ENCODE measurements around the gene CACNA2D4. TPM values are rescaled to one million over a fixed set of nuclear protein-coding genes. Genes with fewer than 3 reads are reported as not detected.
A peak's percentile ranks its signal among the peaks of the same experiment; 100 is the strongest.

Gene CACNA2D4
- total RNA-seq, 1 experiment from 2014 or later, result not detected

DNA sequence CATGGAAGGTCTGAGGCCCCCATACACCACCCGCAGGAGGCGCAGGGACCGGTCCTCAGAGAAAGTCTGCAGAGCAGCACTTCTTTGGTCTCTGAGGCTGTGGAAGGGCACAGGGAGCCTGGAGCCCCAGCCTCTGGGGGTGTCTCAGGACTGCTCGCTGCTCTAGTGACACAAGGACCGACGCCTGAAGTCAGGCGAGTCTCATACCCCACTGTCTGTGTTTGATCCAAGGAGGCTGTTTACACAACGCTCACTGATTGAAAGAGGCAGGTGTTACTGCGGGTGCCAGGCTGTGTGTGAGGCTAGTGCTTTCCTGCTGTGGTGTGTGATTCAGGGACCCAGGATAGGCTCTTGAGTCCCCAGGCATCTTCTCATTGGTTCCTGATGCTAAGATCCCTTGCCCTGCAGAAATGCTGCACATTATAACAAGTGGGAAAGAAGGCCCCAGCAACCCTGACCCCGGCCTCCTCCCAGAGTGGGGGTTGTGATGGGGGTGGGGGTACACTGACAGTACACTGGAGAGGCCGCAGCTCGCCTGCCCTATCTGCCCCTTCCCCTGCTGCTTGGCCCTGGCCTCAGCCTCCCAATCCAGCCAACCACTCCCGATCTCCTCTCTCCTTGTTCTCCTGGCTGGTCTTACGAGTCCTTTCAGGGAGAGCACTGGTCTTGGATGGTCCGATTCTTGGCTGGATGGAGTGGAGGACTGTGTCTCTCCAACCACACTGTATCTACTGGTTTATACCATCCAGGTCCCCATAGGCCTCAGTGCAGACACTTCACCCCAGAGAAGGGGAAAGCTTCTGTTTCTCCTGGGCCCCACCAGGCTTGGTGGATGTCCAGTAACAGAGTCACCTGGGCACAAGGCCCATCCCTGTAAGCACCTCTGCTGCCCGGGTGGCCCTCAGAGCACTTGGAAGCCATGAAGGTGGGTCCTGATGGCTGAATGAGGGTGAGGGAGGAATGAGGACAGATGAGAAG, 6.6 kb downstream of the CACNA2D4 start:
- no peak for DNase-seq (ENCODE audit: low read depth, low spot score)
- in situ Hi-C loops (cut with HindIII; ENCODE audit: low pct_unique_long_range_greater_than_20kb, low sequenced_read_pairs), result no loop called here

DNA sequence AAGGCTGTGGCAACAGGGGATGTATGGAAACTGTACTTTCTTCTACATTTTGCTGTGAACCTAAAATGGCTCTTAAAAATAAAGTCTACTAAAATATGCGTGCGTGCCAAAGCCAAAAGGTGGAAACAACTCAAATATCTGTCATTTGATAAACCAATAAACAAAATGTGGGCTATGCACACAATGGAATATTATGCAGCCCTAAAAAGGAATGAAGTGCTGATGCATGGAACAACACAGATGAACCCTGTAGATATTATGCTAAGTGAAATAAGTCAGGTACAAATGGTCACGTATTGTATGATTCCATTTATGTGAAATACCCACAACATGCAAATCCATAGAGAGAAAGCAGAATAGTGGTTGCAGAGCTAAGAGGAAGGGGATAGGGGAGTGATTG, 8.0 kb downstream of the CACNA2D4 start:
- DNase-seq (ENCODE audit: low read depth, low spot score), result no peak
- in situ Hi-C loops (cut with HindIII; ENCODE audit: low pct_unique_long_range_greater_than_20kb, low sequenced_read_pairs), result no loop called here

DNA sequence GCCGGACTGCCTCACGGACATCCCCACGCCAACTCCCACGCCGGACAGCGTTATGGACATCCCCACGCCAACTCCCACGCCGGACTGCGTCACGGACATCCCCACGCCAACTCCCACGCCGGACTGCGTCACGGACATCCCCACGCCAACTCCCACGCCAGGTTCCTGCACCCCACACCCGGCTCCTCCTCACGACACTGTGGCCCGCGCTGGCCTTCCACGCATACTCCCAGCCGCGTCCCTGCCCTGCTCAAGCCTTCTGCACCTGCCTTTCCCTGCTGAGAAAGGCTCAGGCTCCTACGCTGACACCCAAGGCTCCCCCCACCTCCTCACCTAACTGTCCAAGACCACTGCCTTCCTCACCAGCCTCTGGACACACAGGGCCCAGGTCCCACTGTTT, 9.7 kb downstream of the CACNA2D4 start:
- in situ Hi-C loops (cut with HindIII; ENCODE audit: low pct_unique_long_range_greater_than_20kb, low sequenced_read_pairs), result no loop called here
- DNase-seq (ENCODE audit: low read depth, low spot score), result no peak

DNA sequence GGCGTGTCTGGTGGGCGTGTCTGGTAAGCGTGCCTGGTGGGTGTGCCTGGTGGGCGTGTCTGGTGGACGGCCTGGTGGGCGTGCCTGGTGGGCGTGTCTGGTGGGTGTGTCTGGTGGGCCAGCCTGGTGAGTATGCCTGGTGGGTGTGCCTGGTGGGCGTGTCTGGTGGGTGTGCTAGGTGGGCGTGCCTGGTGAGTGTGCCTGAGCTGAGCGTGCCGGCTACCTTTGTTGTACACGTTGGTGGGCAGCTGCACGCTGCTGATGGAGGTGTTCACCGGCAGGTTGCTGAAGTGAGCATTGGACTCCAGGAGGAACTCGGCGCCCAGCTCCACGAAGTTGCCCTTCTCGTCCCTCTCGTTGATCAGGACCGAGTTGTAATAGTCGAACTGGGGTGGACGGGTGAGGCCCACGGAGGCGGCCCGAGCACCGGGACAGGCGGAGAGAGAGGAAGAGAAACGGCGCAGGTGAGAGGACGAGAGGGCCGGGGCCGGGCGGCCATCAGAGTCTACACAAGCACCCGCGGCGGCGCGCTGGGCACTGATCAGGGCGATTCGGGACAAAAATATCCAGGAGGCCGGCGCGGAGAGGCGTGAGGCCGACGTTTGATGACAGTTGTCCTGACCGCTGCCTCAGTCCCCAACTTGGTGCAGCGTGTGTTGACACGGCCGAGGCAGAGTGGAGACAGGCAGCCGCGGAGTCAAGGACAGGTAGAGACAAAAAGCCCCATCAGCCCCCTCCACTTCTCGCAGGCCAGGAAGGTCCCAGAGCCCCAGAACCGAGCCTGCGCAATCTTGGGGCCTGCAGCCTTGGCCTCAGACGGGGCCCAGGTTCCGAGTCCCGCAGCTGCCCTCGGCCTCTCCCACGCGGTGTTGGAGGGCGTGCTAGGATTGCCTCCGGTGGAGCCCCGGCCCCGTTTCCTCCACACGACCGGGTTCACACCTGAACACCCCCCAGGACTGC, 10.5 kb downstream of the CACNA2D4 start:
- in situ Hi-C loops (cut with HindIII; ENCODE audit: low pct_unique_long_range_greater_than_20kb, low sequenced_read_pairs), result no loop called here

DNA sequence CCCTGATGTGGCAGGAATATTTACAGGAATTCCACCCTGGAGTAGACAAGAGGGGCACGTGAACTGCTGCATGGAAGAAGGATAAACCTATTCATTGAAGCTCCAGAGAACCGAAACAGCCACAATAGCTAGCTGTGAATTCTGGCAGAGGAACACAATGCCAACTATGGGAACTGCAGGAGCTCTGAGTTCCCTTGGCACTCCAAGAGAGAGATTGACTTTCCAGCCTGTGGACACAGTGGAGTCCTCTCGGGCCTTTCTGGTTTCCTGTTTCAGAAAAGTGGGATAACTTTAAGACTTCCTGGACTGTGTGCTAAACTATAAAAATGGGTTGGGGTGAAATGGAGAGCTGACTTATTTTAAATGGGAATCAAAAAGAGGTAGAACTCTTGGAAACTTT, 11.9 kb downstream of the CACNA2D4 start:
- in situ Hi-C loops (cut with HindIII; ENCODE audit: low pct_unique_long_range_greater_than_20kb, low sequenced_read_pairs), result no loop called here
- peak; percentile 16 for DNase-seq (ENCODE audit: low read depth, low spot score)

More for the DNA sequence above, 10.5 kb downstream of the CACNA2D4 start:
- peak; percentile 50 for DNase-seq (ENCODE audit: low read depth, low spot score)

DNA sequence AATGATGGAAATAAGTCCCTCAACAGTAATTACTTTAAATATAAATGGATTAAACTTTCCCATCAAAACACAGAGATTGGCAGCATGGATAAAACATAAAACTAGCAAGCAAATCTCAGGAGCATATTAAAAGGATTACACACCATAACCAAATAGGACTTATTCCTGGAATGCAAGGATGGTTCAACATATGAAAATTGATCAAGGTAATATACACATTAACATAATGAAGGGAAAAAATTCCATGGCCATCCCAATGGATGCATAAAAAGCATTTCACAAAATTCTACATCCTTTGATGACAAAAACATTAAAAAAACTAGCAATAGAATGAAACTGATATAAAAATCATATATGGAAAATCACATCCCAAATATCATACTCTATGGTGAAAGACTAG, 13.6 kb downstream of the CACNA2D4 start:
- in situ Hi-C loops (cut with HindIII; ENCODE audit: low pct_unique_long_range_greater_than_20kb, low sequenced_read_pairs), result no loop called here
- no peak for DNase-seq (ENCODE audit: low read depth, low spot score)

DNA sequence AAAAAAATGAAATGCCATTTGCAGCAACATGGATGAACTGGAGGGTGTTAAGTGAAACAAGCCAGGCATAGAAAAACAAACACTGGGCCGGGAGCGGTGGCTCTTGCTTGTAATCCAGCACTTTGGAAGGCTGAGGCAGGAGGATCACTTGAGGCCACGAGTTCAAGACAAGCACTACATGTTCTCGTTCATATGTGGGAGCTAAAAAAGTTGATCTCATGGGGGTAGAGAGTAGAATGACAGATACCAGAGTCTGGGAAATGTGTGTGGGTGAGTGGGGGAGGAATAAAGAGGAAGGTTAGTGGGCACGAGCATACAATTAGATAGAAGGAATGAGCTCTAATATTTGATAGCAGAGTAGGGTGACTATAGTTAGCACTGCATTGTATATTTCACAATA, 21.5 kb downstream of the CACNA2D4 start:
- in situ Hi-C loops (cut with HindIII; ENCODE audit: low pct_unique_long_range_greater_than_20kb, low sequenced_read_pairs), result no loop called here
- no peak for DNase-seq (ENCODE audit: low read depth, low spot score)

DNA sequence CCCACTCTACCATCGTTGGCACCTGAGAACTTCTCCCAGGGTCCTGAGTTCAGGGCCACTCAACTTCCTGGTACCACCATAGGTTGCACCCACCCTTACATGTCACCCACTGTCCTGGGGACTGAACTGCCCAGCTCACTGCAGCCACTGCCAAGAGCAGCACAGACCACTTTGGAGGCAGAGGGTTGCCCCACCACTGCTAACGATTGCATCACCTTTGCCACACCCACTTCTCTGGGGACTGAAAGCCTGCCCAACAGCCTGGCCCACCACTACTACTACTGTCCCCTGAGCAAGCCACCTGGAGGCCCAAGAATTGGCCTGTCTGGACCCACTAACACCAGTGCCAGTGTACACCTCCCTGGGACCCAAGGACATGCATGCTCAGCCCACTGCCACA, 27.6 kb downstream of the CACNA2D4 start:
- in situ Hi-C loops (cut with HindIII; ENCODE audit: low pct_unique_long_range_greater_than_20kb, low sequenced_read_pairs), result no loop called here
- no peak for DNase-seq (ENCODE audit: low read depth, low spot score)

DNA sequence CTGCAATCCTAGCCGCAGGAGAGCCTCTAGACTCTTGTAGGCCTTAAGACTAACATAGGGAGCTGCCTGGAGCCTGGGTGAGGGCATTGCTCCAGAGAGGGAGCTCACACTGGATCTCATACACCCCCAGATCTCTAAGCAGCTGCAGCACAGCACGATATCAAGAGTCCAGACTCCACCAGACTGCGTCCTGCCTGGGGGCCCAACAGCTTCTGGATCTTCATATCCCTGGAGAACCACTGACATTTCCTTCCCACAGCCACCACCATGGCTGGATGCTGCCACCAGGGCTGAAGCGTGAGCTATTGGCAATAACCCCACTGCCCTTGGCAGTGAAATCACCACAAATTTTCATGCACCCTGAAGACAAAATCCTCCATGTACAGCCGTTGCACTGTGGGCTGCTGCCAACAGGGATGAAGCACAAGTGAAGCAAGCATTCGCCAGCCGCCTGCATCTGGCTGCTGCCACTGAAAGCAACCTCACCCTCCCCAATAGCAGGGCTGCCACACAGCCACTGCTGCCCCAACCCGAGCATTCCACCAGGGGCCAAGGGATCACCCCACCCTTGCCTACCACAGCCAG, 28.2 kb downstream of the CACNA2D4 start:
- no peak for DNase-seq (ENCODE audit: low read depth, low spot score)
- in situ Hi-C loops (cut with HindIII; ENCODE audit: low pct_unique_long_range_greater_than_20kb, low sequenced_read_pairs), result no loop called here

DNA sequence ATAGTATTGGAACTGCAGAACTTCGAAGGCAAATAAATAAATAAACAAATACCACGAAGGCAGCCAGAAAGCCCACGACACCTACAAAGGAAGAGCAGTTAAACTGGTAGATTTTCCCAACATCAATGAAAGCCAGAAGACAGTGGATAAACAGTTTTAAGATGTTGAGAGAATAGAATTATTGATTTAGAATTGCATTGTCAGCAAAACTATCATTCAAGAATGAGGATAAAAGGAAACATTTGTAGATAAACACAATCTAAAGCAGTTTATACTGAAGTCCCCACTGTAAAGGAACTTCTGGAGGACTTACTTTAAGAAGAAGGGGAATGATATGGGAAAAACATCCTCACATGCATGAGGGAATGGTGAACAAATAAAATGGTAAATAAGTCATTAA, 29.5 kb downstream of the CACNA2D4 start:
- in situ Hi-C loops (cut with HindIII; ENCODE audit: low pct_unique_long_range_greater_than_20kb, low sequenced_read_pairs), result no loop called here
- DNase-seq (ENCODE audit: low read depth, low spot score), result no peak

DNA sequence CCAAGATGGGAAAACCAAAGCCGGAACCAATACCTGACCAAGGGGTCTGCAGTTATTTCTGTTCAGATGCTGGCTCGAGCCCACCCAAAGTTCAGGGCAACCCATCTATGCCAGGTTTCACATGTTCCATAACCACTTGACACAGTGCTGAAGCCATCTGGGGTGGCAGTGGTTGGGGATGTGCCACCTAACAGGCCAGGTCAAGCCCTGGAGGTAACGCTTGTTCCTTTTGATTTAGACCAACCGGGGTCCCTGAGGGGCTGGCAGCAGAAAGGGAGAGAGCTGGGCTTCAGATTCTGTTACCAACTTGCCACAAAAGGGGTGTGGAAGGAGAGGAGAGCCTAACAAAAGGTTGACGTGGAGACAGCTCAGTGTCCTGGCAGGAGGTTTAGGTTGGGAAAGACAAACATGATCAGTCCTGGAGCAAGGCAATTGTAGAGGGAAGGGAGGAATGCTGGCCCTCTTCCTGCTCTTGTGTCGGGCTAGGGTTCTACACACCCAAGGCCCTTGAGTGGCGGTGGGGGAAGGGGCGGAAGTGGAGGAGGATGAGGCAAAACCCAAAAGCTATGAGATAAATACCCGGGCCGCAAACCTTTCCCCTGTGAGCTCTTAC, 31.9 kb downstream of the CACNA2D4 start:
- no peak for DNase-seq (ENCODE audit: low read depth, low spot score)
- in situ Hi-C loops (cut with HindIII; ENCODE audit: low pct_unique_long_range_greater_than_20kb, low sequenced_read_pairs), result no loop called here

DNA sequence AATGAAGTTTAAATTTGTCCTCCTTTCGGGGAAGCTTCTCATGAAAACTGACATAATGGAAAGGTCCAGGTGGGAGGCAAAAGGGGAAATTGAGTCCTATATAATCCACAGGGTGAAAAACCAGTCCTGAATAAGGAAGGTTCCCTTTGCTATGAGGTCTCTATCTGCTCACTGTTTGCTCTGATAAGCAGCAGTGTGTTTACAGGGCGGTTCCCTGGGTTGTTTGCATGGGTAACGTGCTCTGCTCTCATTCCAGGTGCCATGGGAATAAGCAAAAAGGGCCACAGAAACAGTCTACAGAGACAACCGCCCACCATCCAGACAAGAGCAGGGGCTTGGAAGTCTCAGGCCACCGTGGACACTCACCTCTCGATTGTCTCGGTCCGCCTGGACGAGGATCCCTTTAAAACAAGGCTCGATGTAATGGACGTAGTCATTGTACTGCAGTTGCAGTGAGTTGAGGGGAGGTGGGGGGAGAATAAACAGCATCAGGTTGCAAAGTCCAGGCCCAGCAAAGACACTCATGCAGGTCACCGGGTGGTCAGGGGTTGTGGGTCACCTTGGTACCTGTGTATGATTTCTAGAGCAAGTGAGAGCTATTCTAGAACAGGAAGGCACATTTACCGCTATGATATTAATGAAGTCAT, 32.7 kb downstream of the CACNA2D4 start:
- in situ Hi-C loops (cut with HindIII; ENCODE audit: low pct_unique_long_range_greater_than_20kb, low sequenced_read_pairs), result no loop called here
- no peak for DNase-seq (ENCODE audit: low read depth, low spot score)

DNA sequence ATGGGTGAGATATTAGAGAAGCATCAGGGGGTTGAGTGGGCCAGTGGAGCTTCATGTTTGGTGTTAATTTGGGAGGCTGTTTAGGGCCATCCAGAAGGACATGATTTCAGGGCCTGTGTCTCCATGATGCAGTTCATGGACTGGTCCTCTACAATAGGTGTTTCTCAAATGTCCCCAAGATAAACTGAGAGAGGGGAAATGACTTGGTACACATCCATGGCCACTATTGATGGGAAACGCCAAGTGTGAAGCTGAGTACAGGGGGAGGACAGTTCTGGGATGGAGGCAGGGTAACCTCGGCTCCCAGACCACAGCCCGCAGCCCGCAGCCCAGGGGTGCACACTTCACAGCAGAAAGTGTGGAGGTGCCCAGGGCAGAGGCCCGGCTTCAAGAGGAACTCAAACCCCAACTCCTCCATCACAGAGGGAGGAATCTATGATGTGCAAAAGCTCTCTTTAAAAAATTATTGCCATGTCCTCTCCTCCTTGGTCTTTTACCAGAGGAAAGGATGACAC, 33.3 kb downstream of the CACNA2D4 start:
- no peak for DNase-seq (ENCODE audit: low read depth, low spot score)
- in situ Hi-C loops (cut with HindIII; ENCODE audit: low pct_unique_long_range_greater_than_20kb, low sequenced_read_pairs), result no loop called here

DNA sequence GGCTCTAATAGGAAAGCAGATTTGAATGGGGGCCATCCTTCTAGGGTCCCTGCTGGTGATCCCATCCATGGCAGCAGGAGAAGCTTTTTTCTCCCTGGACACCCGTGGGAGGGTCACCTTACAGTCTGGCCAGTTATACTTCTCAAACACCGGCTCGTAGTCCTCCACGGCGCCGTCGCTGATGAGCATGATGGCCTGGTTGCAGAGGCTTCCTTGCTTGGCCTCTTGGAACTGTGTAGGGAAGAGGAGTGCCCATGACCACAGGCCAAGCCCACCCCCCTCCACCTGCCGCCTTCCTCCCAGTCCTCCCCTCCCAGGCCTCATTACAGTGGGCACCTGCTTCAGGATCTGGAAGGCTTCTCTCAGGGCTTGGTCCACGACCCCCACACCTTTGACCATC, 33.8 kb downstream of the CACNA2D4 start:
- in situ Hi-C loops (cut with HindIII; ENCODE audit: low pct_unique_long_range_greater_than_20kb, low sequenced_read_pairs), result no loop called here
- no peak for DNase-seq (ENCODE audit: low read depth, low spot score)

DNA sequence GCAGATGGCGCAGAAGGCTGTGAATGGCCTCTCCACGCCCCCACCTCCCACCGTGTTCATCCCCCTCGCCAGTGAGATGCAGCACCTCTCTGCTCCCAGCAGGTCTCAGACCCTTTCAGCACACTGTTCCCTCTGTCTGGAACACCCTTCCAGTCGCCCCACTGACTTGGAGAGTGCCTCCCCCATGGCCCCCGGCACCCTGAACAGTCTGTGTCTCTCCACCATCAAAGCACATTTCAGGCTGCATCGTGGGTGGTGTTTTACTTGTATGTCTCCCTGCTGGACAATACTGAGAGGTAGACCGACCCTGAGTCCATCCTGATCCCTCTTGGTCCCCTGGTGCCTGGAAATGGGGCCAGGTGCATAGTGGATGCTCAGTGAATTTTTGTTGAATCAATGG, 34.9 kb downstream of the CACNA2D4 start:
- in situ Hi-C loops (cut with HindIII; ENCODE audit: low pct_unique_long_range_greater_than_20kb, low sequenced_read_pairs), result no loop called here

DNA sequence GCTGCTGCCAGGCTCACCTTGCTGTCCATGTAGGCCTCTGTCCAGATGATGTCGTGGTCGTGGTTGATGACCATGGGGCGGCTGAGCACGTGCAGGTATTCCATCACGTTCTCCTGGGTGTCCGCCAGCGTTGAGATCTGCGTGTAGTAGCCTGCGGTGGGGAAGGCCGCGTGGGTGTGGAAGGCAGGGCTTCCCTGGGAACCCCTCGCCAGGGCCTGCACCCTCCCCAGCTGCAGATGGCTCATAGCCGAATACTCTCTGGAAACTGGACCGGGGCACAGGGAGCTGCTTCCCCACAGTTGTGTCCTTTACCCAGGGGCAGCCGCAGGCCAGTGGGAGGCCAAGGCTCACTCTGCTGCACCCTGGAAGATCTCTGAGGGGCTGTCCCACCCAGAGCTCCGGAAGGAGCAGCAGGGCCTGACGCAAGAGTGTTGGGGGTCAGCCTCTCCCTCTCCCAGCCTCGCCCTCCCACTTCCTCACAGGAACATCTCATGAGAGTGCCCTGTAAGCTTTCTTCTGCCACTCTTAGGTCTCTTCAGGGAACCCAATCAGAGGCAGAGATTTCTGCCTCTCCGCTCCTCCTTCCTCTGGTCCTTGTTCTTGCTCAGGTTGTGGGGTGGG, 35.5 kb downstream of the CACNA2D4 start:
- no peak for DNase-seq (ENCODE audit: low read depth, low spot score)
- in situ Hi-C loops (cut with HindIII; ENCODE audit: low pct_unique_long_range_greater_than_20kb, low sequenced_read_pairs), result no loop called here

More for the DNA sequence above, 34.9 kb downstream of the CACNA2D4 start:
- no peak for DNase-seq (ENCODE audit: low read depth, low spot score)

DNA sequence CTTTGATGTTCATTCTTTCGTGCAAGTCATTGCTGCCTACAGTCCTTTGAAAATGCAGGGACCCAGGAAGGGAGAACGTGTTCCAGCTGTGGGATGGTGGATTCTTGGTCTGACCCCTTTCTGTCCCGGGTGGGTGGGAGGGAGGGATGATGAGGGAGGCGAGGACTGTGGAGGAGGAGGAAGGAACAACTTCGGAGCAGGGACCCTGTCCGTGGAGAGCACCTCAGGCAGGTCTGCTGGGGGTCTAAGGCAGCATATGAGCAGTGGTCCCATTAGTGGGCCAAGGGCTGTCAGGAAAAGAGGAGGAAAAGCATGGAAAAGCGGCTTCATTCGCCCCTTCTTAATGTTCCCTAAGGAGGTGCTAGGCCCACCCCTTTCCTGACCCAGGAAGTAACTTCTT, 36.0 kb downstream of the CACNA2D4 start:
- no peak for DNase-seq (ENCODE audit: low read depth, low spot score)
- in situ Hi-C loops (cut with HindIII; ENCODE audit: low pct_unique_long_range_greater_than_20kb, low sequenced_read_pairs), result no loop called here
